ENCODE results near the gene HSF2. TPM values are rescaled to one million over a fixed set of nuclear protein-coding genes. Genes with fewer than 3 reads are reported as not detected.

The HSF2 gene
- total RNA-seq, 4 donors from 2014 or later: 21.1 to 37.1 (median 30.7) TPM

DNA sequence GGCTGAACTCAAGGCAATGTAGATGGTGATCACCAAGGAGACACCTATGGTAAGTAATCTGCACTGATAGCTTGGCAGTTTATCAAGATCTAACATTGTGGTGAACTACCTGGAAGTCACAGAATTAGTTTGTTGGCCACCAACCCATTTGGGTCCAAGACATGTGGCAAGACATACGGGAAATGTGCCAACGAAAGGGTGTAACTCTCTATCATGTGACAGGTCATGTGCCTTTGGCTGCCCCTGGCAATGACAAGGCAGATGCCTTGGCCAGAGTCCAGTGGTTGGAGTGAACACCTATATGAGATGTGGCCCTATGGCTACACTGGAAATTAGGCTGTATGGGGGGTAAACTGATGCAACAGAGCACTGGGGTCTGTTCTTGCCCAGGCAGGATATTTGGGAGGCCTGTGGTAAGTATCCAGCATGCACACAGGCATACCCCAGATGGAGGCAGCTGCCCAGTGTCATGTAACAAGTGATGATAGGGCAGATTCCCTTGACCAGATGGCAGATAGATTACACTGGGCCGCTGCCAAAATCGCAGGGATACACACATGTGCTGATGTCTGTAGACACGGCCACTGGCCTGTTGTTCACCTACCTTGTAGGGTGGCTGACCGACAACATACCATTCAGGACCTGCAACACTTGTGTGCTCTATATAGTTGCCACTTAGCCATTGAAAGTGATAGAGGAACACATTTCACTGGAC, 35.5 kb upstream of the HSF2 start:
- no peak overlapping the region for H3K27ac ChIP-seq
- TF ChIP-seq, protein P1, sequence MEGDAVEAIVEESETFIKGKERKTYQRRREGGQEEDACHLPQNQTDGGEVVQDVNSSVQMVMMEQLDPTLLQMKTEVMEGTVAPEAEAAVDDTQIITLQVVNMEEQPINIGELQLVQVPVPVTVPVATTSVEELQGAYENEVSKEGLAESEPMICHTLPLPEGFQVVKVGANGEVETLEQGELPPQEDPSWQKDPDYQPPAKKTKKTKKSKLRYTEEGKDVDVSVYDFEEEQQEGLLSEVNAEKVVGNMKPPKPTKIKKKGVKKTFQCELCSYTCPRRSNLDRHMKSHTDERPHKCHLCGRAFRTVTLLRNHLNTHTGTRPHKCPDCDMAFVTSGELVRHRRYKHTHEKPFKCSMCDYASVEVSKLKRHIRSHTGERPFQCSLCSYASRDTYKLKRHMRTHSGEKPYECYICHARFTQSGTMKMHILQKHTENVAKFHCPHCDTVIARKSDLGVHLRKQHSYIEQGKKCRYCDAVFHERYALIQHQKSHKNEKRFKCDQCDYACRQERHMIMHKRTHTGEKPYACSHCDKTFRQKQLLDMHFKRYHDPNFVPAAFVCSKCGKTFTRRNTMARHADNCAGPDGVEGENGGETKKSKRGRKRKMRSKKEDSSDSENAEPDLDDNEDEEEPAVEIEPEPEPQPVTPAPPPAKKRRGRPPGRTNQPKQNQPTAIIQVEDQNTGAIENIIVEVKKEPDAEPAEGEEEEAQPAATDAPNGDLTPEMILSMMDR (IDR thresholded peaks at IDR 0.05): no peak
- TF ChIP-seq POLR2AphosphoS5 (IDR thresholded peaks at IDR 0.05) (no peak), POLR2A (IDR thresholded peaks at IDR 0.05) (no peak), EP300 (IDR thresholded peaks at IDR 0.05) (no peak)
- 83 to 96% methylated on average over 3 to 4 of the region's 6 CpGs for WGBS, 2 donors (ENCODE audit: low coverage in 1 of 2)
- no peaks in the 10 kb centered on the region for H3K9me3 ChIP-seq
- H3K36me3 ChIP-seq: no peaks in the 10 kb centered on the region
- H3K4me1 ChIP-seq: no peaks in the 10 kb centered on the region
- H3K27me3 ChIP-seq: no peaks in the 10 kb centered on the region
- H3K4me3 ChIP-seq: no peak overlapping the region
- ATAC-seq: no peak

GRCh38 chr6:122365775-122366403, 33.6 kb upstream of the HSF2 start:
- Histone ChIP-seq H3K27me3 (no peaks in the 10 kb centered on the region), H3K36me3 (no peaks in the 10 kb centered on the region), H3K4me1 (no peaks in the 10 kb centered on the region), H3K9me3 (no peaks in the 10 kb centered on the region), H3K27ac (no peak overlapping the region), H3K4me3 (no peak overlapping the region)
- 78 to 93% methylated on average over 3 of the region's 8 CpGs for WGBS, 2 donors (ENCODE audit: low coverage in 1 of 2)
- ATAC-seq: no peak
- no peak for TF ChIP-seq POLR2AphosphoS5 (IDR thresholded peaks at IDR 0.05)
- no peak for TF ChIP-seq EP300 (IDR thresholded peaks at IDR 0.05)
- TF ChIP-seq, protein P1 (IDR thresholded peaks at IDR 0.05): no peak
- no peak for TF ChIP-seq POLR2A (IDR thresholded peaks at IDR 0.05)

- Histone ChIP-seq H3K27me3 (no peaks in the 10 kb centered on the region), H3K4me1 (no peaks in the 10 kb centered on the region), H3K9me3 (no peaks in the 10 kb centered on the region), H3K27ac (no peak overlapping the region), H3K4me3 (no peak overlapping the region), H3K36me3 (no peaks in the 10 kb centered on the region)
- no peak for ATAC-seq
- WGBS, 2 donors (ENCODE audit: low coverage in 1 of 2): 70 to 100% methylated on average over 1 of the region's 1 CpG
- TF ChIP-seq, protein P1 (IDR thresholded peaks at IDR 0.05): no peak
- TF ChIP-seq EP300 (IDR thresholded peaks at IDR 0.05) (no peak), POLR2AphosphoS5 (IDR thresholded peaks at IDR 0.05) (no peak), POLR2A (IDR thresholded peaks at IDR 0.05) (no peak)
Measured at GRCh38 chr6:122367171-122367570, 32.3 kb upstream of the HSF2 start.

DNA sequence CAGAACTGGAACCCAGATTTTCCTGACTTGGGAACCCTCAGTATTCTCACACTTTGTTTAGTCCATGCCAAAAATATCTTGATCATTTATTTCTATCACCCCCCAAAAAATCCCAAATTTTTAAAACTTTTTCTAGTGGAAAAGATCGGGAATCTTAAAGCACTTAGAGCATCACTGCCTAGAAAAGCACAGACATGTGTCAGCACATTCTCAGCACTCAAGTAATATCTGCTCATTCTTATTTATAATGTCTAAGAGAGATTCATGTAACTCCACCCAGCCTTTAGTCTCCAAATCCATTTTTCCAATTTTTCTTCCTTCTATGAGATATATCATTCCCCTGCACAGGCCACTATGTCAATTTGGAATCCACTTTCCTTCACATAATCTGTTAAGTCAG, 29.9 kb upstream of the HSF2 start:
- no peaks in the 10 kb centered on the region for H3K4me1 ChIP-seq
- no peak for ATAC-seq
- H3K27me3 ChIP-seq: no peaks in the 10 kb centered on the region
- TF ChIP-seq POLR2AphosphoS5 (IDR thresholded peaks at IDR 0.05) (no peak), EP300 (IDR thresholded peaks at IDR 0.05) (no peak), POLR2A (IDR thresholded peaks at IDR 0.05) (no peak)
- TF ChIP-seq, protein P1 (IDR thresholded peaks at IDR 0.05): no peak
- no peak overlapping the region for H3K4me3 ChIP-seq
- 67 to 87% methylated on average over 1 of the region's 1 CpG for WGBS, 2 donors (ENCODE audit: low coverage in 1 of 2)
- no peak overlapping the region for H3K27ac ChIP-seq
- no peaks in the 10 kb centered on the region for H3K9me3 ChIP-seq
- H3K36me3 ChIP-seq: no peaks in the 10 kb centered on the region

GRCh38 chr6:122372647-122373046, 26.8 kb upstream of the HSF2 start:
- Histone ChIP-seq H3K9me3 (no peaks in the 10 kb centered on the region), H3K27ac (no peak overlapping the region), H3K36me3 (no peaks in the 10 kb centered on the region), H3K27me3 (no peaks in the 10 kb centered on the region), H3K4me1 (no peaks in the 10 kb centered on the region), H3K4me3 (no peak overlapping the region)
- no peak for ATAC-seq
- no peak for TF ChIP-seq POLR2A (IDR thresholded peaks at IDR 0.05)
- TF ChIP-seq, protein P1 (IDR thresholded peaks at IDR 0.05): peak in 2 of 4 experiments; percentile 24 to 32
- WGBS, 2 donors (ENCODE audit: low coverage in 1 of 2): 17 to 28% methylated on average over 2 of the region's 2 CpGs

All from gastroesophageal sphincter (tissue), 4 donors.